GM21528 (cell line): ENCODE results near the gene INSYN2B.
"Not testable (repeated sequence)": the region's sequence is repeated elsewhere in the genome, so short reads cannot be mapped to it uniquely, and the experiment has no call there.

Experiments used
- ATAC-seq: cut with Tn5 transposase; IDR thresholded peaks from one replicate; pipeline ENCODE4 v1.9.1; 2021; ENCODE audit warnings: mild to moderate bottlenecking, moderate library complexity; ENCODE audit not compliant: unreplicated experiment, low FRiP score

INSYN2B gene

DNA sequence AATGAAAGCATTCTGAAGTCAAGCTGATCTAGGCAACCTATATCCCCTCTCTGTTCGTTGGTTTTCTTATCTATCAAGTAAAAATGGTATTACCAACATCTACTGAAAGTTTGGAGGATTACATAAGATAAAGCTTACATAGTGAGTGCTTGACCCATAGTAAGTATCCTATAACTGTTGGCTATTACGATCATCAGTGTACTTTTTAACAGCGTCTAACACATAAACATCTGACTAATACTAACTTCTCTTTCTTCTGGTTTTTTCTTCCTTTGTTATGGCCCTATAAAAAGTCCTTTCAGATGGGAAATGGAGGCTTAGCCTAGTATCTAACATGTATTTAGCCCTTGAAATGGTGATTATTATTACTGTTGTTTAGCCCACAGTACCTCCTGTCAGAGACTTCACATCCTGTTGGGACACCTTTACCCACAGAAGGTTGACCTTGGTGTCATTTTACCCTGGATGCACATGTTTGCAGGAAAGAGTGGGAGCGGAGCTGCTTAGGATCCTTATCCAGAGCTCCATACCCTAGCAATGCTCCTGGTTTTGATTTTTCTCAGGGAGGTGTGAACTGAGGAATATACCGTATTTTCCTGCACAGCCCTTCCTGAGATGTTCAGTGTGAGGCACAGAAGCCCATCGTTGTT lies 6.0 kb downstream of the INSYN2B start:
- ATAC-seq, result no peak

DNA sequence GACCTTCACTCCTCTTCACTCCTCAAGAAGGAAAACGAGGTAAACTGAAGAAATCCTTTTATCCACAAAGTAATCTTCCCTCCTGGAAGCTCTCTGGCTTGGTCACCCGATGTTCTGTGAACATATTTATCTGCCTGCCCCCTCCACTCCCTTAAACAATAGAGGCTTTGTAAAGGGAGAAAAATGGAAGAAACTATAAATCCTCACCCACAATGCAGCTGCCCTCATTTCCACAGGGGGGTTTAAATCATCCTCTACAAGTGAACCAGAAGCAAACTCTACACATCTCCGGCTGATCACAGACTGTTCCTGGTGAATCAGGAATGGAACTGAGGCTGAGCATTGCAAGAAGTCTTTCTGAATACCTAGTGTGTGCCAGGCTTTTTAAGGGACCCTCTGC lies 7.2 kb downstream of the INSYN2B start:
- no peak for ATAC-seq

DNA sequence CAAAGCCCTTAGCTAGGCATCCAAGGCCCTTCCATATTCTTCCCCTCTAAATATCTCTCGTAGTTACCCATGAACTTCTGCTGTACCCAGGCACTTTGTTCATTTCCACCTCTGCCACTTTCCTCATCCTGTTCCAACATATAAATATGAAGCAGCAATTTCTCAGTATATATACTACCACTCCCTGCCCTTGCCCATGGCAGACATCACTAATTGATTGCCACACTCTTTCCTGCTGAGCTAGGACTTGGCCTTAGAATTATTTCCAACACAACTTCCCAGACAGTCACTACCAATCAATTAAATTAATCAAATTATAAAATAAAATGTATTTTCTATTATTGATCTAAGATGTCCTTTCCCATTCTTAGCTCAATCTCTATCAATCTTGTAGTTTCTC lies 8.5 kb downstream of the INSYN2B start:
- no peak for ATAC-seq

DNA sequence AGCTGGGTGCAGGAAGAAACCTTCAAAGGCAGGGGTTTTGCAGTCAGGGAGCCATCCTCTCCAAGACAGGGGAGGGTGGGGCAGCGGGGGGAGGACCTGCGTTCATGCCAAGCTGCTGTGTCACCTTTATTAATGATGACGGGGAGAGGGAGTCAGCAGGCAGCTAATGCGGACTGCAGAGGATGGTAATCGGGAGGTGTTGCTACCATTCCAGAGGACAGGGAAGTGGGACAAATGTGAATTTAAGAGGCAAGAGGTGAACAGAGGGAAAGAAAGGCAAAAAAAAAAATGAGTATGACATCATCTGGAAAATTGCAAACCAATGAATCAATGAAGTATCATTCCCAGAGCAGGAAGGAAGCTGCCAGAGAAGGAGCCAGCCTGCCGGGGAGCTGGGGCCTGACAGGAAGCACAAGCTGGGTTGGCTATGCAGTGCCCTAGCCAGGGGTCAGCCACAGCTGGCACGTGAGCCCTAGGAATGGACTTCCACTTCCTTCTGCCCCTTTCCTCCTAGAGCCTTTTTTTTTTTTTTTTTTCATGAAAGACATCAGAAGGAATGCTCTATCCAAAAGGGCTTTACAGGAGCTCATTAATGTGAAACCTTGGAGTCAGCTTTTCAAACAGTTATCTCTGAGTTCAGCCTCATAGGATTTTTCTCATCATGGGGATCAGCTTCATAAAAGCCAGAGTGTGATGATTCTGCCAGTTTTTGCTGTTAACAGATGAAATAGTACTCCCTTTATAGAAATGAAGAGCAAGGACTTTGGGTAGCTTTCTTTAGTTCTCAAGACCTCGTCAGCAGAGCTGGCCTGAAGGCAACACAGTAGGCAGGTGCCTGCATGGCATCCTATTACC lies 9.2 kb downstream of the INSYN2B start:
- no peak for ATAC-seq

DNA sequence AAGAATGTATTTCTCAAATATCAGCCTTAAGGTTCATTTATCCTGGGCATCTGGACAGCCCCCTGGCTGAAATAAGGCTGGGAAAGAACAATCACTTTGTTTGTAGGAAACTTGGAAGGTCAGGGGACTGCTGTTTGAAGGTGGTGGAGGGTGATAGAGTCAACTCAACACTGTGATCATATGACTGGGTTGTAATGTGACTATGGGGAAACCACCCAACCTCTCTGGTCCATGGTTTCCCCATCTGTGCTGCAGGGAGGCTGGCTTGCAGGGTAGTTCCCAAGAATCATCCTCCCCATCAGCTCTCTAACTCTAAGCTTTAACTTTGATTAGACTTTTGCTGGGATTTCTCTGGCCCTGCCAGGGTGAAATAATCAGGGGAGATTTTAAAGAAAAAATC lies 10.0 kb downstream of the INSYN2B start:
- no peak for ATAC-seq

DNA sequence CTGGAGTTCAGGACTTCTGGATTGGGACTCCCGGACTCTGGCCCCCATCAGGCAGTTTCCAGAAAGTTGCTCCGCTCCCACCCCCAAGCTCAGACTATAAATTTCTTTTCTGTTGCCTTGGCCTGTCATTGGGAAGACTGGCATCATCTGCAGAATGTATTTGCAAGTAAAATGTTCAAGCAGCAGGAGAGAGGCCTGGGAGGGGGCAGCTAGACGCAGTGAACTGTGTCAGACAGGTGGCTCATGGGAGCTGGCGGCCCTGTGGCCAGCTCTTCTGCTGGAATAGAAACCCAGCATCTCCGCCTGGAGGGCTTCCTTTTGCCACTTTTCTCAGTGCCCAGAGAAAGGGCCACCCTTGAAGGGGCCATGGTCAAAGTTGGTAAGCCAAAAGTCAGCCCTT lies 16.0 kb downstream of the INSYN2B start:
- ATAC-seq, result no peak

DNA sequence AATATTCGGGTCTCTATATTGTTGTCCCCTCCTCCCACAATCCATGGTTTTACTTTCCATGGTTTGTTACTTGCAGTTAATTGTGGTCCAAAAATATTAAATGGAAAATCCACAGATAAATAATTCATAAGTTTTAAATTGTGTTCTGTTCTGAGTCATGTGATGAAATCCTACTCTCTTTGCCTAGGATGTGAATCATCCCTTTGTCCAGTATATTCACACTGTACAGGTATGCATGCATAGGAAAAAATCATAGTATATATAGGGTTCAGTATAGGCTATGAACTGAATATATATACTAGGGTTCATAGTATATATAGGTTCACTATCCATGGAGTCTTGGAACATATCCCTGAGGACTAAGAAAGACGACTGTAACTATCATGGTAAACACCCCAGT lies 19.6 kb downstream of the INSYN2B start:
- no peak for ATAC-seq

DNA sequence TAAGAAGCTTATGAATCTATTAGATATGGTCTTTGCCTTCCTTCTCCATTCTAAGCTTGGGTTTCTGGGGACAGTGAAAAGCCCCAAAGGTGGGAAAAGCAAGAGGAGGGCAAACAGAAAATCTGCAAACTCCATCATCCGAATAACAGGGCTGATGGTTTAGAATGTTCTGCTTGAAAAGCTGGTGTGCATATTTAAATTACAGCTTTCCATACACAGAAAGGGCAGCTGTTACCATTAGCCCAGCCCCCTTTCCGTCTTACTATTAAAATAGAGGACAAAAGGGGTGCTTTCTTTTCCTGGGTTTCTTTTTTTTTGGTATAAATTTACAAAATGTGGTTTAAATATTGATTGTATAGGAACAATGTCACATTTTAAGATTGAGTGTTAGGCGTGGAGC lies 22.0 kb downstream of the INSYN2B start:
- ATAC-seq, result no peak

DNA sequence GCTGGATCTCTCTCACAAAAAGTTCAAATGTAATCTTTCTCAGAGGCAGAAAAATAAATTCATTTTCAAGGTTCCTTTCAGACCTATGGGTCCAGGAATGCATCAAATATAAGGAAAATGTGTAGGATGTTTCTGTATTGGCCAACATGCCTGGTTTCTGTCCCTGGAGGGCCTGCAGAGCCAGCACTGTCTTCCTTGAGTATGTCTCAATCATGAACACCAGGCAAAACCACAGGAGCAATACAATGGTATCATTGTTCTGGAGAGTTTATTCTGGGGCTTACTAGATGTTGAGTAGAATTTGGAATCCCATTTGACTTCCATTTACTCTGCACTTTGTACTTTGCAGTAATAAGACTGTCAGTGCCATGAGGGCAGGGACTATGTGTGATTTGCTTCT lies 23.5 kb downstream of the INSYN2B start:
- ATAC-seq, result no peak

DNA sequence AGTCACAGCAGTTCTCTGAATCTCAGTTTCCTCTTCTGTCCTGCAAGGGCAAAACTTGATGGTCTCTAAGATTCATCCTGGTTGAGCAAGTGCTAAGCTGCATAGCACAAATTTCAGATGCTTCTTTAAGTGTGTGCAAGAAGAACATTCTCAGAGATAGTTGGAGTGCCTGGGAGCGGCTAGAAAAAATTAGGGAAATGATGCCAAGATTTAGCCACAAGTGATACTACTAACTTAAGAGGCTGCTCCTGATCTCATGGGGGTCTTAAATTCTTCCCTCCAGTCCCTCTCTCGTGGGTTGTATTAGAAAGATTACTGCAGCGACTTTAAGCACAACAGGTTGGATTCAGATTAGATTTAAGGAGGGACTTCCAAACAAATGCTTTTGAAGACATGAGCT lies 24.2 kb downstream of the INSYN2B start:
- ATAC-seq, result no peak

DNA sequence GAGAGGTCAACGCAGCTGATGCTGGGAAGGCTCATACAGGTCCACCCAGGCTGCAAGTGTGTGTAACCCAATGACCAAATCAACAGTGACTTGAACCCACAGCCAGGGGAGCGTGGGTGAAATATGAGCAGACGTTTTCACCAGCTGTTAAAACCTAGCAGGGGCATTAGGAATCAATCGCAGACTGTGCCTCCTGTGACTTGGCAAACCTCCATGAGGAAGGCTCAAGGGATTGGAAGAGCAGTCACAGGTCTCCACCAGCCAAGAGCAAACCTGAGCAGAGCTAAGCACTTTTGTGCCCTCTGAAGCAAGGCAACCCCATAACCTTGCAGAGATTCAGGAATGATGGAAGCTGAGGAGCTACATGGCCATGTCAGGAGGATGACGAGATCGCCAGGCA lies 25.5 kb downstream of the INSYN2B start:
- ATAC-seq, result no peak

DNA sequence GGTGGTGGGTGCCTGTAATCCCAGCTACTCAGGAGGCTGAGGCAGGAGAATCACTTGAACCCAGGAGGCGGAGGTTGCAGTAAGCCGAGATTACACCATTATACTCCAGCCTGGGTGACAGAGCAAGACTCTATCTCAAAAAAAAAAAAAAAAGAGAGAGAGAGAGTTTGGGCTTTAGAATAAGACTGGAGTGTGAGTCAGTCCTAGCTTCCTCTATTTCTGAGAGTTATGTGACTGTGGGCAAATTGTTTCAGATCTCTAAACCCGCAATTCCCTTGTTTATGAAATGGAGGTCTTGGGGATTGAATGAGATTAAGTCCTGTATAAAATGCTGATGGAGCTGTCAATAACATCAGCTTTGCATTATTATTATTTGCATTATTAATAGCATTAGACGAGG lies 27.1 kb downstream of the INSYN2B start:
- ATAC-seq, result not testable (repeated sequence)

DNA sequence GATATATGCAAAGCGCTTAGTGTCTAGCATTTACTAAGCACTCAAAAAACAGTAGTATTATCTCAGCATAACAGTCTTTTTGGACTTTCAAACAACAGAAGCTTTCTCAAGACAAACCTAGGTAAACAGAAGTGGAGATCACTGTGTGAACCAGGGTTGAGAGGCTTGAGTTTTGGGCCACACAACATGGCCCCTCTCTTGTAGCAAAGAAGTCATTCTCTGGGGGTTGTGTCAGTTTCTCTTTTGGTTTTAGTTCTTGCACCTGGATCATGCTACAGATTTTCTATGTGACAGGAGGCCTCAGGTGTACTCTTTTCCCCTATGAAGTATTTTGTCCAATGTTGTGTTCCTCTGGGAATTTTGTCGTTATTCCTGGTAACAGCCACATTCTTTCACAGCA lies 30.0 kb downstream of the INSYN2B start:
- ATAC-seq, result no peak

DNA sequence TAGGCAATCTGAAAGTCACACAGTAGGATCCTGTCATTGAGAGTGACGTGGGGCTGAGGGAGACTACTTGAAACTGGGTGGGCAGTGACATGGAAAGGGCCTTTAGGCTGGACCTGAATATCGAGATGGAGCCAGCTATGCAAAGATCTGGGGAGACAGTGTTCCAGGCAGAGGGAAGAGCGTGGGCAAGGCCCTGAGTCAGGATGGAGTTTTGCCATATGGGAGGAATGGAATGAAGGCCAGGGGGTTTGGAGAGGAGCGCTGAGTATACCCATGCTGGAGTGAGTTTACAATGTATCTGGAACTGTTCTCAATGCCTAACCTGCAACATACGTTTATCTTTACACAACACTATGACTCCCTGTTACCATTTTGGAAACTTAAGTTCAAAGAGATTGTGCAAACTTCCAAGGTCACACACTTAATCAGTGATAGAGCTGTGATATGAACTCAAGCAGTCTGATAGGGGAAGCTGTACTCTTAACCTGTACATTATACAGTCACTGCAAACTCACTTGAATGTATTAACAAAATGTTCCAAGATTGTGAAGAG lies 33.5 kb downstream of the INSYN2B start:
- ATAC-seq, result no peak

DNA sequence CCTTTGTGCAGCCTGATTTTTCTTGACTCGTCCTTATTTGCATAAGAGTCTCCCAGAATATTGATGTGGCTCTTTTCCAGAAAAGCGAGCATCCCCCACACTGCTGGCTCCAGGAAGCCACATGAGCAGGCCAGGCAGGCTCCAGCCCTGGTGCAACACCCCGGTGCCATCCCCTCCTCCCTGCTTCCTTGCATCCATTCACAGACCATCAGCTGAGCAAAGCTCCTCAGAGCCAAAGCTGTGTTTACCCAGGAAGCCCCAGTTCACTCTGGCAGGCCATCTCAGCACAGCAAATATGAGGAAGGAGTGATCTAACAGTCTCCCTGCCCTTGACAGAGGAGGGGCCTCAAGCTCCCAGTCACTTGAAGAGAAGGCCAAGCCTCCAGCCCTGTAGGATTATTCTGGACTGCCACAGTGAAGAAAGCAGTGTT lies 34.4 kb downstream of the INSYN2B start:
- ATAC-seq, result no peak

DNA sequence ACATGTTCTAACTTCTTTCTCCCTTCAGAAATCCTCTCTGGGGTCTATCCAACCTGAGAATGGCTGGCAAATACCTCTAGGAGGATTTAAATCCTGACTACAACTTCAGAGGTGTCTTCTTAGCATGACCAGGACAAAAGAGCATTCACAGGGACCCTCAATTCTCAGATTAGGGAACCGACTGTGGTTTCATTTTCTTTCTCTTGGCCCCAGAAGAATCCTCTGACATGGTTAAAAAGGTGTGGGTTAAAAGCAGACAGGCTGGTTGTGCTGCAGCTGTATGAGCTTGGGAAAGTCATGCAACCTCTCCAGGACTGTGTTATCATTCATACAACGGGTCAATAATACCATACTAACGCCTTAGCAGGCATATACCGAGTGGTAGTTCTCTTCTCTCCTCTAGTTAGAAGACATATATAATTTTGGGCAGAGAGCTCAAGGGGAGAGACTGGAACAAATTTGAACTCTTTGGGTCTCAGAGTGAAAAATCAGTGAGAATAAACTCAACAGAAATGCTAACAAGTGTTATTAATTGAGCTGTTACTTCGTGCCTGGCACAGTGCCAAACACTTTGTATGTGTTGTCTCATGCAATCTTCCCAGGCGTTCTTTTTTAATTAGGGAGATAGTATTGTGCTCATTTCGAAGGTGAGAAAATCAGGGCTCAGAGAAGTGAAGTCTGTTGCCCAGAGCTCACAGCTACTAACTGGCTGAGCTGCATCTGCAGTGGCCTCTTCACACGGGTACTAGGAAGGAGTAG lies 35.2 kb downstream of the INSYN2B start:
- ATAC-seq, result no peak

DNA sequence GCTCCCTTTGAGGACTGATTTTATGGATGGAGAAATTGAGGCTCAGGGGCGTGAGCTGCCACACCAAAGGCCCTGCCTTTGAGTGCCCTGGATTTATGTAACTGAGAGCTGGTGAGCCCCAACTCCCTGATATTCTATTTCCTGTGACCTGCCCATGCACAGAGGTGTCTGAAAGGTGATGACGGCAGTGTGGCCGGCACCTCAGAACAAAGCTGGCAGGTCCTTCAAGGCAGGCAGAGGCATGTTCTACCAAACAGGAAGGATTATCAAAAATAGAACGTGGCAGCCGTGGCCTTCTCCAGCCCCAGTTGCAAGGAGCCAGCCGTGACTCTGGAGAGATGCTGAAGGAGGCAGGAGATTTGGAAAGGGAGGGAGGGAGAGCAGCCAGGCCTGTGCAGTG lies 36.2 kb downstream of the INSYN2B start:
- no peak for ATAC-seq

DNA sequence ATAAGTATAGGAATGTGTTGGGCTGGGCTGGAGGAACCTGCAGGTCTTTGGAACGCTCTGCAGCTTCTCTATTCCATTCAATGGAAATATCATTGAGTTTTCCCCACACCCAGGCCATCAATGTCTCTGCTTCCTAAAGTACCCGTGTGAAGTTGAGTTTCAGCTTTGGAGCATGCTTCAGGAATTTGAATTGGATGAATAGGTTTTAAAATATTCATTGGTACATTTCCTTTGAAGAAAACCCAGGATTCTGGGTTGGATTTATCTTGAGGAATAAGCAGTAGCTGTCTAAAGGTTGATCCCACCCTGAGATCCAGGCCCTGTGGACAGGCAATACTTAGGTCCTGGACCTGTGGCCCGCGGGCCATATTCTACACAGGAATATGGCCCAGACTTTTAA lies 37.3 kb downstream of the INSYN2B start:
- no peak for ATAC-seq

DNA sequence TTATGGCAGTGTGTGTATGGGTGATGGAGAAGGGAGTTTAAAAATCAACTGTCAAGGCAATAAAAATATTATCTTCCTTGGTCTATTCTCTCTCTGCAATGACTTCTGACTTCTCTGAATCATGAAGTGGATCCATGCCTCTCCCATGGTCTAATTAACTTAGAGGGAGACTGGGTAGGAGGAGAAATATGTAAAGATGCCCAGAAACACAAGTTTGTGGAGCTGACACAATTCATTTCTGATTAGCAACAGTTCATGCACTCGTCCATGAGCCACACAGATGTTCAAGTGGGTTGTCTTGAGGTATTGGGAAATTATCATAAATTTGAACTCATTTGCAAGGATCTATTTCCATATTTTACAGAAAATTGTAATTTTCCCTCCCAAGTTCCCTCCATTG lies 38.1 kb downstream of the INSYN2B start:
- no peak for ATAC-seq

DNA sequence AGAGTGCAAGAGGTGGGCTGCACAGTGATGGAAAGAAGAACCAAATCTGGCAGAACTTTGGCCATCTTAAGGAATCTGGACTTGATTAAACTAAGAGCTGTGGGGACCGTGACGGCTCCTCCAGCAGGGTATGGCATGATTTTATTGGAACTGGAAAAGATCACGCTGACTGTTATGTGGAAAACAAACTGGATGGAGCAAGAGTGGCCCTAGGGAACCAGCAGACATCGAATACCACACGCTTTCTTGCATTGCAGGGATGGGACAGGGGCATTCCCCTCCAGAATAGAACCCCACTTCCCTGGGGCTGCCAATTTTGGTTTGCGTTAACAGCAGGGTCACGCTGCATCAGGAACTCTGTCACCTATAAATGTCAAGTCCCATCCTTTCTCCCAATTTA lies 38.8 kb downstream of the INSYN2B start:
- ATAC-seq, result no peak

DNA sequence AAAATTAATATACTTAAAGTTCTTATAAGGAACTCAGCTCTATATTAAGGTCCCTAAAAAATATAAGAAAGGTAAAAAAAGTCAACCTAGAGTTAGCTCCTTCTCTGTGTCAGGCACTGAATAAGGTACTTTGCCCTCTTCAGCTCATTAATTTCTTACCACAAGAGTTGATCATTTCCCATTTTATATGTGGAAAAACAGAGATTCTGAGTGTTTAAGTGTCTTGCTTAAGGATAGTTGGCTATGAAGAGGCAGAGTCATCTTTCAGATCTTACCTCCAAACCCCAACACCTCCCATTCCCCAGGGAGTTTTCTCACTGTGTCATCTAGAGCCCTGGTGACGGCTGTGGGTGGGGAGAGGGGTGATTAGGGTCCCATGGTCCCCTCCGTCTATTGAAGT lies 40.6 kb downstream of the INSYN2B start:
- ATAC-seq, result no peak
